ENCODE measurements around the gene MCCC2. TPM values are rescaled to one million over a fixed set of nuclear protein-coding genes. Genes with fewer than 3 reads are reported as not detected.
"Not testable (repeated sequence)": the region's sequence is repeated elsewhere in the genome, so short reads cannot be mapped to it uniquely, and the experiment has no call there.

The MCCC2 gene
- total RNA-seq, 1 donor from 2014 or later: 44.4 TPM

GRCh38 chr5:71662381-71662780 lies 75.2 kb downstream of the MCCC2 start:
- DNase-seq (ENCODE audit: low spot score): no peak

GRCh38 chr5:71663191-71663969 lies 76.2 kb downstream of the MCCC2 start:
- DNase-seq (ENCODE audit: low spot score): no peak

- not testable (repeated sequence) for DNase-seq (ENCODE audit: low spot score)
These were observed 77.5 kb downstream of the MCCC2 start for GRCh38 chr5:71664615-71665014.

GRCh38 chr5:71666321-71666720 lies 79.2 kb downstream of the MCCC2 start:
- DNase-seq (ENCODE audit: low spot score): no peak

GRCh38 chr5:71677977-71678376 lies 90.8 kb downstream of the MCCC2 start:
- no peak for DNase-seq (ENCODE audit: low spot score)

GRCh38 chr5:71679714-71680113 lies 92.6 kb downstream of the MCCC2 start:
- no peak for DNase-seq (ENCODE audit: low spot score)

- no peak for DNase-seq (ENCODE audit: low spot score)
These were observed 93.4 kb downstream of the MCCC2 start for GRCh38 chr5:71680510-71680909.

- no peak for DNase-seq (ENCODE audit: low spot score)
These were observed 94.2 kb downstream of the MCCC2 start for GRCh38 chr5:71681296-71681695.

GRCh38 chr5:71684309-71684708 lies 97.2 kb downstream of the MCCC2 start:
- DNase-seq (ENCODE audit: low spot score): no peak

- no peak for DNase-seq (ENCODE audit: low spot score)
These were observed 106.8 kb downstream of the MCCC2 start for GRCh38 chr5:71693828-71694427.

- DNase-seq (ENCODE audit: low spot score): no peak
These were observed 107.9 kb downstream of the MCCC2 start for GRCh38 chr5:71695071-71695470.

GRCh38 chr5:71695595-71695994 lies 108.5 kb downstream of the MCCC2 start:
- DNase-seq (ENCODE audit: low spot score): no peak

- no peak for DNase-seq (ENCODE audit: low spot score)
These were observed 110.8 kb downstream of the MCCC2 start for GRCh38 chr5:71697967-71698366.

- DNase-seq (ENCODE audit: low spot score): no peak
These were observed 112.1 kb downstream of the MCCC2 start for GRCh38 chr5:71699233-71699632.

GRCh38 chr5:71699751-71700150 lies 112.6 kb downstream of the MCCC2 start:
- no peak for DNase-seq (ENCODE audit: low spot score)

- DNase-seq (ENCODE audit: low spot score): no peak
These were observed 113.7 kb downstream of the MCCC2 start for GRCh38 chr5:71700803-71701202.

GRCh38 chr5:71701407-71701806 lies 114.3 kb downstream of the MCCC2 start:
- DNase-seq (ENCODE audit: low spot score): no peak

GRCh38 chr5:71703941-71704340 lies 116.8 kb downstream of the MCCC2 start:
- DNase-seq (ENCODE audit: low spot score): no peak

GRCh38 chr5:71705421-71705820 lies 118.3 kb downstream of the MCCC2 start:
- DNase-seq (ENCODE audit: low spot score): no peak

GRCh38 chr5:71706906-71707305 lies 119.8 kb downstream of the MCCC2 start:
- no peak for DNase-seq (ENCODE audit: low spot score)
